ENCODE data around the gene LRRC36.
"Not testable (repeated sequence)": the region's sequence is repeated elsewhere in the genome, so short reads cannot be mapped to it uniquely, and the experiment has no call there.

LRRC36 gene

DNA sequence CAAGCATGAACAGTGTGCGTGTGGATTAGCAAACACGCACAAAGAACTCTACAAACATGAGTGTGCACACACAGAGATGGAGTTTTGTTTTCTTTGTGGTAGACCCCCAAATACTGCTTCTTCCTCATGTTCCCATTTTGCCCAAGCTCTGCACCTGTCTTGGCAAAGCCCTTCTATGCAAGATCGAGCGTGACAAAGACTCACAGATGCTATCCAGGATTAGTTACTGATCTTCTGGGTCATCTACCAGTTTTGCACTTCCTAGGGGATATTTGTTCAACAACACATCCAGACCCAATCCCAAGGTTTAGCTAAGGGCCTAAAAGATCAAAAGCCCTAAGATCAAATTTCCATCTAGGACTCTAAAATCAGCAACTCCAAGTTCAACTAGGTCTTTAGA lies 16.0 kb downstream of the LRRC36 start:
- TF ChIP-seq, protein P1, sequence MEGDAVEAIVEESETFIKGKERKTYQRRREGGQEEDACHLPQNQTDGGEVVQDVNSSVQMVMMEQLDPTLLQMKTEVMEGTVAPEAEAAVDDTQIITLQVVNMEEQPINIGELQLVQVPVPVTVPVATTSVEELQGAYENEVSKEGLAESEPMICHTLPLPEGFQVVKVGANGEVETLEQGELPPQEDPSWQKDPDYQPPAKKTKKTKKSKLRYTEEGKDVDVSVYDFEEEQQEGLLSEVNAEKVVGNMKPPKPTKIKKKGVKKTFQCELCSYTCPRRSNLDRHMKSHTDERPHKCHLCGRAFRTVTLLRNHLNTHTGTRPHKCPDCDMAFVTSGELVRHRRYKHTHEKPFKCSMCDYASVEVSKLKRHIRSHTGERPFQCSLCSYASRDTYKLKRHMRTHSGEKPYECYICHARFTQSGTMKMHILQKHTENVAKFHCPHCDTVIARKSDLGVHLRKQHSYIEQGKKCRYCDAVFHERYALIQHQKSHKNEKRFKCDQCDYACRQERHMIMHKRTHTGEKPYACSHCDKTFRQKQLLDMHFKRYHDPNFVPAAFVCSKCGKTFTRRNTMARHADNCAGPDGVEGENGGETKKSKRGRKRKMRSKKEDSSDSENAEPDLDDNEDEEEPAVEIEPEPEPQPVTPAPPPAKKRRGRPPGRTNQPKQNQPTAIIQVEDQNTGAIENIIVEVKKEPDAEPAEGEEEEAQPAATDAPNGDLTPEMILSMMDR (IDR thresholded peaks at IDR 0.05; ENCODE audit: insufficient read depth, low read depth, low read length, missing control alignments), result no peak
- no peak for DNase-seq (ENCODE audit: low read depth)
- no peak overlapping the region for H3K4me3 ChIP-seq (ENCODE audit: low read depth, low read length)

DNA sequence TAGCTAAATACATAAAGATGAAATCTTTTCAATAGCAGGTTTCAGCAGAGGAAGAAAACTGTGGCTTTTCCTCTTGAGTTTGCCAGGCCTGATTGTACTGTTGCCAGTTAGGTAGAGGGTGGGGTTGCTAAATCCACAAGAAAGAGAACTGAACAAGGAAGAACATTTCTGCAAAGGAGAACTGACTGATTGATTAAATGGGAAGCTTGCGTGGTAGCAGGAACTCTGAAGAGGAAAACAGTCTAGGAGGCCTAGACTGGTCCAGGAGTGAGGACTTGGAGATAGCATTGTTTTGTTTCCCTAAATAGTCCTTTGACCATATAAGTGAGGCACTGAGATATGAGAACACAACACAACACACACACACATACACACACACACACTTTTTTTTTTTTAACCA lies 18.8 kb downstream of the LRRC36 start:
- DNase-seq (ENCODE audit: low read depth), result no peak
- TF ChIP-seq, protein P1 (IDR thresholded peaks at IDR 0.05; ENCODE audit: insufficient read depth, low read depth, low read length, missing control alignments), result no peak

DNA sequence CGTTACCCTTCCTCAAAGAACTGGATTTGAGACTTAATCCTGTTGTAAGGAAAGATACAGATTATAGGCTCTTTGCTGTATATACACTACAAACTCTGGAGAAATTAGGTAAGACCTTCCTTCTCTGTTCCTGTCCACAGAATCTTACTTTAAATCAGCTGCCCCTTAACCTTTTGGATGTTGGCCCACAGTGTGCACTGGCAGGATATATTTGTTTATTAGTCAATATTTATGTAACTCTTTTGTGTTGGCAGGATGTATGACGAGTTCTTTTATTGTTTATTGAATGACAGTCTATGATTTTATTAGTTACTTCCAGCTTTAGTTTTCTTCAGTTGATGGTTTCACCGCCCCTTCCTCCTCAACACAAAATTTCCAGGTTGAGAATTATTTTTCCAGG lies 19.7 kb downstream of the LRRC36 start:
- TF ChIP-seq, protein P1 (IDR thresholded peaks at IDR 0.05; ENCODE audit: insufficient read depth, low read depth, low read length, missing control alignments), result no peak
- H3K4me3 ChIP-seq (ENCODE audit: low read depth, low read length), result no peak overlapping the region
- no peak for DNase-seq (ENCODE audit: low read depth)

More for the DNA sequence above, 18.8 kb downstream of the LRRC36 start:
- H3K4me3 ChIP-seq (ENCODE audit: low read depth, low read length), result no peak overlapping the region

DNA sequence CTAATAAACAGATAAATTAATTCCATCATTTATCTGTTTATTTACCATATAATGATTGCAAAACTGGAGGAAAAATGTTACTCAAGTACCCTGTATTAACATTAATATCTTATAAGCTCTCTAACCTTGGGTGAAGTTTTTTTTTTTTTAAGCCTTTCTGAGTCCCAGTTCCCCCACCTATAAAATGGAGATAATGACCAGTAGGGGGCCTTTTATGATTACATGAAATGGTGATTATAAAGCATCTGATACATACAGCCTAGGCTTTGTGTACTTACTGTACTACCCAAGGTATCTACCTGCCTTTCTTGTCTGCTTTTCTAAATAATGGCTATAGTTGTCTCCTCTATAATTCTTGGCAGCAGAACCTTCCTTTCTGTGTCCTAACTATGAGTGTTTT lies 22.6 kb downstream of the LRRC36 start:
- peak; percentile 24 for DNase-seq (ENCODE audit: low read depth)
- no peak overlapping the region for H3K4me3 ChIP-seq (ENCODE audit: low read depth, low read length)
- TF ChIP-seq, protein P1 (IDR thresholded peaks at IDR 0.05; ENCODE audit: insufficient read depth, low read depth, low read length, missing control alignments), result peak; percentile 32

DNA sequence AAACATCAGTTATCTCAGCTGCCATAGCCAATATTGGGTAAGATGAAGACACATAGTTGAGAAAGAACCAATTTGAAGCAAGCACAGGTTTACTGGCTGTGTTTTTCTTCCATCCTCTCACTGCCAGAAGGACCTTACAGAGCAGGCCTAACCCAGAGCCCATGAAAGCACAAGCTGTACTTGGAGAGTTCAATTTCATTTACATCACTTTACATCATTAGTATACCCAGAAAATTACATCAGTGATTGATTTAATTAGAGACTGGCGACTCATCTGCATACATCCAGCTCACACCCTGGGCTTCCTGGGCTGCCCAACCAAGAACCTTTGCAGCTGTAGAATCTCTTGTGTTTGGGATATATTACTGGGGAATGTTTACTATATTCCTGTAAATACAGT lies 23.7 kb downstream of the LRRC36 start:
- DNase-seq (ENCODE audit: low read depth), result no peak
- TF ChIP-seq, protein P1 (IDR thresholded peaks at IDR 0.05; ENCODE audit: insufficient read depth, low read depth, low read length, missing control alignments), result no peak
- H3K4me3 ChIP-seq (ENCODE audit: low read depth, low read length), result no peak overlapping the region

DNA sequence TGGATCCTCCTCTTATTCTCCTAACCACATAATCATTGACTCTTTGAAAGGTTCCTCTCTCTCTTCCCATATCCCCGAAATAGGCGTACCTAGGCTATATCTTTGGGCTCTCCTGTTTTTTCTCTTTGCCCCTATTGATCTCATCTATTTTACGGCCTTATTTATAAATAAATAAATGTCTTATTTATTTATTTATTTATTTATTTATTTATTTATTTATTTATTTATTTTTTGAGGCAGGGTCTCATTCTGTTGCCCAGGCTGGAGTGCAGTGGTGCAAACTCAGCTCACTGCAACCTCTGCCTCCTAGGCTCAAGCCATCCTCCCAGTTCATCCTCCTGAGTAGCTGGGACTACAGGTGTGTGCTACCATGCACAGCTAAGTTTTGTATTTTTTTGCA lies 25.8 kb downstream of the LRRC36 start:
- DNase-seq (ENCODE audit: low read depth); H3K4me3 ChIP-seq (ENCODE audit: low read depth, low read length): not testable (repeated sequence)

DNA sequence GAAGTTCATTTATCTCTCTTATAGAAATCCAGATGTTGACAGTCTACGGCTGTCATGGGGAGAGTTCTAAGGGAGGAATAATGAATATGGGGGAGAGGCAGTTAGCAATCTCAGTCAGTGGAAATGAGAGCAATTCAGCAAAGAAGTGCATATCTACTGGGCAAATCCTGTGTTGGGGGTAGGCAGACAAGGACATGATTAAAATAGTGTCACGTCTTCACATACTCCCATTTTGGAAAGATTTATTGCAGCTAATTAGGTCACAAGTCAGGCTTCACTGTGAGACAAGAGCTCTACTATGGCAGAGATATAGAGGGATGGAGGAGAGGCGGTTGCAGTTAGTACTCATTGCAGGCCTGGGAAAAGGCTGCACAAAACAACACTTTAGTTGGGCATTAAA lies 29.8 kb downstream of the LRRC36 start:
- TF ChIP-seq, protein P1 (IDR thresholded peaks at IDR 0.05; ENCODE audit: insufficient read depth, low read depth, low read length, missing control alignments), result no peak
- DNase-seq (ENCODE audit: low read depth), result no peak
- no peak overlapping the region for H3K4me3 ChIP-seq (ENCODE audit: low read depth, low read length)
